IMR-90 (cell line): ENCODE measurements around the gene ZMIZ1. TPM values are rescaled to one million over a fixed set of nuclear protein-coding genes. Genes with fewer than 3 reads are reported as not detected.

Experiments used
- ATAC-seq: fragments of 200-7000 bp; cut with Tn5 transposase; 2 replicates; pipeline ENCODE4 v1.9.1; 2020; ENCODE audit warnings: low read depth, mild to moderate bottlenecking, moderate library complexity
- BruUV-seq: library from RNA; stranded (reverse); fragments of 400-500 nt; replicated peaks from 2 replicates; lab custom pipeline; 2021; lab: Mats Ljungman, UMichigan
- CTCF ChIA-PET: fragments of 300-600 bp; formaldehyde crosslinking; extraction: SDS; loops from one replicate; lab custom pipeline; 2021; ENCODE audit warnings: antibody characterized with exemption; lab: Yijun Ruan, JAX
- POLR2A ChIA-PET: fragments of 300-600 bp; sonication (Branson Sonifier 250); formaldehyde crosslinking; loops from one replicate; lab custom pipeline; 2022; ENCODE audit warnings: antibody characterized with exemption; ENCODE audit not compliant: unreplicated experiment; lab: Charles Lee
- DNase-seq: peaks from one replicate; pipeline ENCODE4 v3.0.0; 2013
- H2AFZ ChIP-seq: replicated peaks from 2 replicates; pipeline ENCODE3; 2013; ENCODE audit warnings: low read length, mild to moderate bottlenecking; ENCODE audit not compliant: poor library complexity
- H2AK5ac ChIP-seq: 2 replicates; pipeline ENCODE4 v1.6.1; 2013; ENCODE audit warnings: low read depth, low read length, inconsistent platforms
- H2AK9ac ChIP-seq: replicated peaks from 2 replicates; pipeline ENCODE3; 2013; ENCODE audit warnings: mild to moderate bottlenecking, low read depth, low read length, moderate library complexity; ENCODE audit not compliant: poor library complexity
- H2BK120ac ChIP-seq: 2 replicates; pipeline ENCODE4 v1.6.1; 2013; ENCODE audit warnings: low read depth, low read length, inconsistent platforms
- H2BK15ac ChIP-seq: 3 replicates; pipeline ENCODE4 v1.6.1; 2013; ENCODE audit warnings: low read depth, low read length, inconsistent platforms
- H2BK20ac ChIP-seq: 2 replicates; pipeline ENCODE4 v1.6.1; 2013; ENCODE audit warnings: low read depth, mild to moderate bottlenecking, inconsistent platforms, low read length, moderate library complexity
- H2BK5ac ChIP-seq: 2 replicates; pipeline ENCODE4 v1.6.1; 2013; ENCODE audit warnings: mild to moderate bottlenecking, low read depth, low read length, inconsistent platforms; ENCODE audit not compliant: poor library complexity, severe bottlenecking
- H3K14ac ChIP-seq: replicated peaks from 2 replicates; pipeline ENCODE4 v1.6.1; 2013; ENCODE audit warnings: low read depth, low read length, inconsistent platforms
- H3K18ac ChIP-seq: 2 replicates; pipeline ENCODE4 v1.6.1; 2013; ENCODE audit warnings: low read depth, low read length, control low read depth
- H3K23ac ChIP-seq: 2 replicates; pipeline ENCODE4 v1.6.1; 2013; ENCODE audit warnings: low read depth, low read length, inconsistent platforms
- H3K27ac ChIP-seq: 2 replicates; pipeline ENCODE4 v1.5.1; 2013; ENCODE audit warnings: mild to moderate bottlenecking, control low read depth, low read length; ENCODE audit not compliant: insufficient read depth
- H3K27me3 ChIP-seq: 2 replicates; pipeline ENCODE4 v1.6.1; 2013; ENCODE audit warnings: low read length; ENCODE audit not compliant: control insufficient read depth, insufficient read depth
- H3K36me3 ChIP-seq: 2 replicates; pipeline ENCODE4 v1.6.1; 2013; ENCODE audit warnings: low read length, mixed read lengths; ENCODE audit not compliant: control insufficient read depth, insufficient read depth
- H3K4ac ChIP-seq: 2 replicates; pipeline ENCODE4 v1.6.1; 2013; ENCODE audit warnings: low read depth, low read length, inconsistent platforms
- H3K4me1 ChIP-seq: 2 replicates; pipeline ENCODE4 v1.6.1; 2013; ENCODE audit warnings: low read length, mixed read lengths; ENCODE audit not compliant: control insufficient read depth, insufficient read depth
- H3K4me2 ChIP-seq: 2 replicates; pipeline ENCODE4 v1.6.1; 2013; ENCODE audit warnings: low read depth, mild to moderate bottlenecking, control low read depth, low read length, moderate library complexity
- H3K4me3 ChIP-seq: 2 replicates; pipeline ENCODE4 v1.5.1; 2013; ENCODE audit warnings: low read depth, mild to moderate bottlenecking, control low read depth, low read length, moderate library complexity; ENCODE audit not compliant: insufficient read depth
- H3K56ac ChIP-seq: 2 replicates; pipeline ENCODE4 v1.6.1; 2013; ENCODE audit warnings: low read length, inconsistent platforms; ENCODE audit not compliant: insufficient read depth; ENCODE audit errors: extremely low read depth
- H3K79me1 ChIP-seq, 2 experiments: 2 replicates each; pipeline ENCODE4 v1.6.1; 2013; ENCODE audit warnings: low read length in 2 of 2, inconsistent platforms in 1 of 2, low read depth in 1 of 2
- H3K9ac ChIP-seq: 2 replicates; pipeline ENCODE4 v1.6.1; 2013; ENCODE audit warnings: low read depth, low read length, control low read depth
- H3K9me1 ChIP-seq: 2 replicates; pipeline ENCODE4 v1.6.1; 2013; ENCODE audit warnings: low read length, inconsistent platforms; ENCODE audit not compliant: insufficient read depth
- H3K9me3 ChIP-seq: 2 replicates; pipeline ENCODE4 v1.6.1; 2013; ENCODE audit warnings: low read length; ENCODE audit not compliant: control insufficient read depth, insufficient read depth
- H4K20me1 ChIP-seq: 2 replicates; pipeline ENCODE4 v1.6.1; 2013; ENCODE audit warnings: low read length, inconsistent platforms; ENCODE audit not compliant: insufficient read depth
- H4K5ac ChIP-seq: 2 replicates; pipeline ENCODE4 v1.6.1; 2013; ENCODE audit warnings: mild to moderate bottlenecking, low read depth, low read length, control low read depth
- H4K8ac ChIP-seq, 2 experiments: 2 replicates each; pipeline ENCODE4 v1.6.1; 2013; ENCODE audit warnings: low read depth in 2 of 2, low read length in 2 of 2, control low read depth in 1 of 2, inconsistent platforms in 1 of 2
- H4K91ac ChIP-seq: 2 replicates; pipeline ENCODE4 v1.6.1; 2013; ENCODE audit warnings: low read depth, low read length, inconsistent platforms; ENCODE audit not compliant: insufficient read depth
- CEBPB ChIP-seq: IDR thresholded peaks from 2 replicates; pipeline ENCODE4 v1.6.1; 2012; ENCODE audit warnings: low read depth, low read length, improper control_type of control experiment
- ELK1 ChIP-seq: fragments of 150-350 bp; IDR thresholded peaks from 2 replicates; pipeline ENCODE4 v1.6.1; 2016; ENCODE audit warnings: low read depth, mild to moderate bottlenecking, low read length, moderate library complexity, borderline replicate concordance
- FOS ChIP-seq: fragments of 150-350 bp; IDR thresholded peaks from 2 replicates; pipeline ENCODE4 v1.6.1; 2016; ENCODE audit warnings: low read depth, low read length
- MAFK ChIP-seq: IDR thresholded peaks from 2 replicates; pipeline ENCODE4 v1.6.1; 2012; ENCODE audit warnings: low read depth, low read length, improper control_type of control experiment
- MAZ ChIP-seq: IDR thresholded peaks from 2 replicates; pipeline ENCODE4 v1.6.1; 2012; ENCODE audit warnings: low read depth, mild to moderate bottlenecking, low read length, improper control_type of control experiment, moderate library complexity, borderline replicate concordance
- MXI1 ChIP-seq: IDR thresholded peaks from 2 replicates; pipeline ENCODE4 v1.6.1; 2012; ENCODE audit warnings: low read depth, mild to moderate bottlenecking, low read length, moderate library complexity, borderline replicate concordance
- SMC3 ChIP-seq: fragments of 150-350 bp; IDR thresholded peaks from 2 replicates; pipeline ENCODE4 v1.6.1; 2016; ENCODE audit warnings: low read depth, mild to moderate bottlenecking, antibody characterized with exemption, low read length, moderate library complexity
- USF2 ChIP-seq: fragments of 150-350 bp; IDR thresholded peaks from 2 replicates; pipeline ENCODE4 v1.6.1; 2017; ENCODE audit warnings: mild to moderate bottlenecking, antibody characterized with exemption, low read length, low read depth
- WGBS, 2 experiments: methylation state at CpG; one replicate each; pipeline versions ENCODE4 v1.1.5 to v1.1.7; 2013; ENCODE audit warnings: missing lambda C conversion rate in 2 of 2; ENCODE audit not compliant: insufficient read length in 1 of 2; ENCODE audit errors: extremely low coverage in 2 of 2; 5-methylcytosine and 5-hydroxymethylcytosine counted together
- dilution Hi-C: fragments of 300-500 bp; cut with HindIII; formaldehyde crosslinking; loops from one replicate; pipeline ENCODE4 v1.14.3; 2018; ENCODE audit warnings: low sequenced_read_pairs; ENCODE audit not compliant: unreplicated experiment
- in situ Hi-C: fragments of 300-500 bp; cut with MboI; formaldehyde crosslinking; loops from 3 replicates; pipeline ENCODE4 v1.14.3; 2019; ENCODE audit warnings: low sequenced_read_pairs, inconsistent platforms, mixed read lengths
- intact Hi-C: fragments of 100-400 bp; cut with micrococcal nuclease; formaldehyde crosslinking; loops from 2 replicates; pipeline ENCODE4 v1.10.0; 2022
- polyA plus RNA-seq, 3 experiments: library from polyadenylated mRNA; depleted of rRNA; stranded (reverse); fragments of >200 nt; gene quantifications; 2 replicates each; pipeline ENCODE4 v1.2.3, GENCODE V29; 2012; ENCODE audit warnings: low replicate concordance in 1 of 3
- total RNA-seq: library from RNA; depleted of rRNA; stranded (reverse); fragments of >200 nt; gene quantifications from 2 replicates; pipeline ENCODE4 v1.2.3, GENCODE V29; 2012

Gene ZMIZ1
- total and polyA plus RNA-seq, 2 of the 4 experiments (the other 2 are of a cell fraction): 6.6 to 48.7 TPM

- Histone ChIP-seq H2BK120ac (no peak overlapping the region), H3K9ac (no peak overlapping the region), H3K18ac (no peak overlapping the region), H3K27me3 (no peaks in the 10 kb centered on the region), H3K23ac (no peak overlapping the region), H2AFZ (no peak overlapping the region), H4K8ac (no peak overlapping the region), H3K9me3 (no peaks in the 10 kb centered on the region), H3K27ac (no peak overlapping the region), H2BK20ac (no peak overlapping the region), H2AK9ac (no peak overlapping the region), H4K20me1 (peaks cover 72% of the 10 kb centered on the region), H2AK5ac (no peak overlapping the region), H3K14ac (no peak overlapping the region), H3K9me1 (peaks cover 19% of the 10 kb centered on the region), H3K4me3 (no peak overlapping the region), H2BK5ac (no peak overlapping the region), H3K79me1 (peaks cover 45 to 85% of the 10 kb centered on the region in 2 experiments), H2BK15ac (no peak overlapping the region), H3K56ac (no peak overlapping the region), H3K4ac (no peak overlapping the region), H3K4me2 (no peak overlapping the region), H3K4me1 (peaks cover 10% of the 10 kb centered on the region), H4K5ac (no peak overlapping the region), H3K36me3 (peaks cover 81% of the 10 kb centered on the region), H4K91ac (no peak overlapping the region)
- dilution Hi-C loops (no loop called here), in situ Hi-C loops (no loop called here), intact Hi-C loops (no loop called here)
- WGBS, 2 experiments: no CpG with 5 or more reads among the region's 15 CpGs
- BruUV-seq: no TSS peak
- ChIA-PET POLR2A (no interaction called here), CTCF (no interaction called here)
- TF ChIP-seq MAFK (no peak), SMC3 (no peak), ELK1 (no peak), FOS (no peak), MAZ (no peak), CEBPB (no peak), MXI1 (no peak), USF2 (no peak)
- no peak for ATAC-seq
- DNase-seq: no peak
Measured at GRCh38 chr10:79287973-79288723, 219.4 kb downstream of the ZMIZ1 start.
